PC-3 (cell line): ENCODE measurements around the gene CRPPA.

Experiments
- EZH2 ChIP-seq: fragments of 300-600 bp; sonication (generic); IDR thresholded peaks from one replicate; pipeline ENCODE4 v1.6.1; 2017; ENCODE audit warnings: antibody characterized with exemption, mild to moderate bottlenecking, low read length; ENCODE audit not compliant: unreplicated experiment
- EZH2phosphoT487 ChIP-seq: fragments of 300-600 bp; sonication (generic); IDR thresholded peaks from 2 replicates; pipeline ENCODE4 v1.6.1; 2018; ENCODE audit warnings: mild to moderate bottlenecking, antibody characterized with exemption, low read length, borderline replicate concordance
- TF ChIP-seq, protein P1 (sequence below): fragments of 300-600 bp; sonication (generic); conservative IDR thresholded peaks from 2 replicates; pipeline ENCODE4 v1.5.1; 2017; ENCODE audit warnings: antibody characterized with exemption, low read depth, mild to moderate bottlenecking, low read length

DNA sequence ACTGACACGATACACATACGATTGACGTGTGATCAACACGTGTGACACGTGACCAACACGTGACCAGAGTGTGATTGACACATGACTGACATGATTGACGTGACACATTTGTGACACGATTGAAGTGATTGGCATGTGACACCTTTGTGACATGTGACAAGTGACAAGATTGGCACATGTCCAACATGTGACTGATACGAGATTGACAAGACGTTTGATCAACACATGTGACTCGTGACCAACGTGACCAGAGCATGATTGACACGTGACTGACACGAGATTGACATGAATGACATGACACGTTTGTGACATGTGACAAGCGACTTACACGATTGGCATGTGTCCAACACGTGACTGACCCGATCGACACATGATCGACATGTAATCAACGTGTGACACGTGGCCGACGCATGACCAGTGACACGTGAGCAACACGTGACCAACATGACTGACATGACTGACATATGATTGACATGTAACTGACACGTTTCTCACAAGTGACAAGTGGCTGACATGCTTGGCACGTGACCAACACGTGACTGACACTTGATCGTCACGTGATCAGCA lies 22.0 kb downstream of the CRPPA start:
- TF ChIP-seq, protein P1, sequence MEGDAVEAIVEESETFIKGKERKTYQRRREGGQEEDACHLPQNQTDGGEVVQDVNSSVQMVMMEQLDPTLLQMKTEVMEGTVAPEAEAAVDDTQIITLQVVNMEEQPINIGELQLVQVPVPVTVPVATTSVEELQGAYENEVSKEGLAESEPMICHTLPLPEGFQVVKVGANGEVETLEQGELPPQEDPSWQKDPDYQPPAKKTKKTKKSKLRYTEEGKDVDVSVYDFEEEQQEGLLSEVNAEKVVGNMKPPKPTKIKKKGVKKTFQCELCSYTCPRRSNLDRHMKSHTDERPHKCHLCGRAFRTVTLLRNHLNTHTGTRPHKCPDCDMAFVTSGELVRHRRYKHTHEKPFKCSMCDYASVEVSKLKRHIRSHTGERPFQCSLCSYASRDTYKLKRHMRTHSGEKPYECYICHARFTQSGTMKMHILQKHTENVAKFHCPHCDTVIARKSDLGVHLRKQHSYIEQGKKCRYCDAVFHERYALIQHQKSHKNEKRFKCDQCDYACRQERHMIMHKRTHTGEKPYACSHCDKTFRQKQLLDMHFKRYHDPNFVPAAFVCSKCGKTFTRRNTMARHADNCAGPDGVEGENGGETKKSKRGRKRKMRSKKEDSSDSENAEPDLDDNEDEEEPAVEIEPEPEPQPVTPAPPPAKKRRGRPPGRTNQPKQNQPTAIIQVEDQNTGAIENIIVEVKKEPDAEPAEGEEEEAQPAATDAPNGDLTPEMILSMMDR = no peak
- TF ChIP-seq EZH2 = no peak
- TF ChIP-seq EZH2phosphoT487 = no peak
